Caco-2 (cell line): ENCODE results near the gene MOB1A. TPM values are rescaled to one million over a fixed set of nuclear protein-coding genes. Genes with fewer than 3 reads are reported as not detected.

Experiments
- BruUV-seq: library from RNA; stranded (reverse); fragments of 400-500 nt; replicated peaks from 2 replicates; lab custom pipeline; 2021; lab: Mats Ljungman, UMichigan
- CTCF ChIA-PET: fragments of 300-600 bp; sonication (Branson Sonifier 250); formaldehyde crosslinking; loops from one replicate; lab custom pipeline; 2022; ENCODE audit warnings: antibody characterized with exemption; lab: Charles Lee
- POLR2A ChIA-PET: fragments of 300-600 bp; sonication (Branson Sonifier 250); formaldehyde crosslinking; loops from one replicate; lab custom pipeline; 2022; ENCODE audit warnings: antibody characterized with exemption; lab: Charles Lee
- DNase-seq, 2 experiments: peaks; one replicate each; pipeline versions ENCODE4 v3.0.0 to v3.0.0-alpha.2; 2020 to 2022
- H3K27me3 ChIP-seq: replicated peaks from 2 replicates; pipeline ENCODE4 v1.6.0; 2011; ENCODE audit warnings: low read length; ENCODE audit not compliant: control insufficient read depth, insufficient read depth
- H3K36me3 ChIP-seq: 2 replicates; pipeline ENCODE4 v1.5.1; 2011; ENCODE audit warnings: low read length; ENCODE audit not compliant: control insufficient read depth, insufficient read depth
- H3K4me1 ChIP-seq: fragments of 250-450 bp; sonication (Bioruptor Pico); 2 replicates; pipeline ENCODE4 v1.5.1; 2020; ENCODE audit warnings: mild to moderate bottlenecking
- H3K4me3 ChIP-seq: 2 replicates; pipeline ENCODE4 v1.5.1; 2011; ENCODE audit warnings: low read depth, mild to moderate bottlenecking, control low read depth, low read length
- H3K9me3 ChIP-seq: fragments of 250-450 bp; sonication (Bioruptor Pico); 2 replicates; pipeline ENCODE4 v1.5.1; 2020; ENCODE audit warnings: mild to moderate bottlenecking, moderate library complexity
- H3K27ac Mint-ChIP-seq: one replicate; pipeline ENCODE4 v1.8.0; 2022; ENCODE audit warnings: mixed read lengths; ENCODE audit not compliant: unreplicated experiment
- H3K27me3 Mint-ChIP-seq: one replicate; pipeline ENCODE4 v1.8.0; 2022; ENCODE audit warnings: mixed read lengths; ENCODE audit not compliant: insufficient read depth, unreplicated experiment
- H3K36me3 Mint-ChIP-seq: one replicate; pipeline ENCODE4 v1.8.0; 2022; ENCODE audit warnings: mild to moderate bottlenecking, mixed read lengths; ENCODE audit not compliant: insufficient read depth, unreplicated experiment
- H3K4me1 Mint-ChIP-seq: one replicate; pipeline ENCODE4 v1.8.0; 2022; ENCODE audit warnings: low read depth, mixed read lengths; ENCODE audit not compliant: unreplicated experiment
- H3K4me3 Mint-ChIP-seq: one replicate; pipeline ENCODE4 v1.8.0; 2022; ENCODE audit warnings: mild to moderate bottlenecking, moderate library complexity, mixed read lengths; ENCODE audit not compliant: unreplicated experiment
- H3K9me3 Mint-ChIP-seq: one replicate; pipeline ENCODE4 v1.8.0; 2022; ENCODE audit warnings: mixed read lengths; ENCODE audit not compliant: unreplicated experiment
- intact Hi-C: fragments of 100-400 bp; cut with micrococcal nuclease; formaldehyde crosslinking; loops from one replicate; pipeline ENCODE4 v1.10.0; 2022; ENCODE audit not compliant: unreplicated experiment
- total RNA-seq: library from RNA; stranded (reverse); gene quantifications from 2 replicates; pipeline ENCODE4 v1.2.3, GENCODE V29; 2022
- TF ChIP-seq, protein P1 (sequence below), 2 experiments: fragments of 200-600 bp in 1 of 2; IDR thresholded peaks; 1 replicate in 1 of 2; 2 replicates in 1 of 2; pipeline versions ENCODE4 v1.5.1 to v1.8.0; 2011 to 2022; ENCODE audit warnings: antibody characterized with exemption in 1 of 2, control low read depth in 1 of 2, inconsistent platforms in 1 of 2, low read depth in 1 of 2, low read length in 1 of 2, mild to moderate bottlenecking in 1 of 2, moderate library complexity in 1 of 2; ENCODE audit not compliant: insufficient read depth in 1 of 2, severe bottlenecking in 1 of 2, unreplicated experiment in 1 of 2

MOB1A gene
- total RNA-seq, 1 experiment from 2014 or later = 125 TPM

DNA sequence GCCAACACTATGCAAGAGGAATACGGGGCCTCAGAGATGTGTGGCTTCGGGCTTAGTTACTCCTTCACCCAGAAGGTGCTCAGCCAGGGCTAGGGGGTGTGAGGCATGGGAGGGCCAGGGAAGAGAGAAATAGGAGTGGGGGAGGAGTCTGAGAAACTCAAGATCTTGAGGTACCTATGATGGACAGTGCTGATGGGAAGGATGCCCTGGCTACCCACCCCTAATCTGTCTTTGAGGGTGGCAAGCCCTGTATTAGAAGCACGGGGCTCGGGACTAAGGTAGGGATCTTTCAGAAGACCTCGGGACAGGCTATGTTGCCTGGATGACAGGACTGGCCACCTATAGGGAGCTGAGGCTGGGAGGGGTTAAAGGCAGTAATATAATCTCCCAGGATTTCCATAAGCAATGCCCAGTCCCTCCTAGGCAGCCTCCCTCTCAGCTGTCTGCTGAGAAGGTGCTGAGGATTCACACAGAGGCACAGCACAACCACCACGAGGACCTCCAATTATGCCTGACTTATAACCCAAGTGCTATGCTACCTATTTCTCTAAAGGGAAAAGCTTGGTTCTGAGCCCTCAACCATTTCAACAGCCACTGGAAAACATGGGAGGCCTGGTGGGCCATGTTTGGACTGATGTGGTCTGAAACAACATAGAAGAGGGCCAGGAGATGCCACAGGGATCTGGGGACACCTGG, 43.1 kb upstream of the MOB1A start:
- DNase-seq = no peak
- no TSS peak for BruUV-seq
- H3K27me3 Mint-ChIP-seq = no peaks in the 10 kb centered on the region
- H3K9me3 ChIP-seq = no peaks in the 10 kb centered on the region
- no peak overlapping the region for H3K4me3 ChIP-seq
- H3K9me3 Mint-ChIP-seq = no peaks in the 10 kb centered on the region
- H3K4me3 Mint-ChIP-seq = no peak overlapping the region
- H3K36me3 ChIP-seq = no peaks in the 10 kb centered on the region; the same call in none of the 2 replicates
- H3K27me3 ChIP-seq = no peaks in the 10 kb centered on the region
- H3K27ac Mint-ChIP-seq = no peak overlapping the region
- TF ChIP-seq, protein P1, sequence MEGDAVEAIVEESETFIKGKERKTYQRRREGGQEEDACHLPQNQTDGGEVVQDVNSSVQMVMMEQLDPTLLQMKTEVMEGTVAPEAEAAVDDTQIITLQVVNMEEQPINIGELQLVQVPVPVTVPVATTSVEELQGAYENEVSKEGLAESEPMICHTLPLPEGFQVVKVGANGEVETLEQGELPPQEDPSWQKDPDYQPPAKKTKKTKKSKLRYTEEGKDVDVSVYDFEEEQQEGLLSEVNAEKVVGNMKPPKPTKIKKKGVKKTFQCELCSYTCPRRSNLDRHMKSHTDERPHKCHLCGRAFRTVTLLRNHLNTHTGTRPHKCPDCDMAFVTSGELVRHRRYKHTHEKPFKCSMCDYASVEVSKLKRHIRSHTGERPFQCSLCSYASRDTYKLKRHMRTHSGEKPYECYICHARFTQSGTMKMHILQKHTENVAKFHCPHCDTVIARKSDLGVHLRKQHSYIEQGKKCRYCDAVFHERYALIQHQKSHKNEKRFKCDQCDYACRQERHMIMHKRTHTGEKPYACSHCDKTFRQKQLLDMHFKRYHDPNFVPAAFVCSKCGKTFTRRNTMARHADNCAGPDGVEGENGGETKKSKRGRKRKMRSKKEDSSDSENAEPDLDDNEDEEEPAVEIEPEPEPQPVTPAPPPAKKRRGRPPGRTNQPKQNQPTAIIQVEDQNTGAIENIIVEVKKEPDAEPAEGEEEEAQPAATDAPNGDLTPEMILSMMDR (IDR thresholded peaks at IDR 0.05; ENCODE audit: insufficient read depth in 1 of 2, low read depth in 1 of 2, low read length in 1 of 2, severe bottlenecking in 1 of 2, unreplicated experiment in 1 of 2) = no peak
- intact Hi-C loops = no loop called here
- no peaks in the 10 kb centered on the region for H3K4me1 ChIP-seq
- CTCF ChIA-PET = no interaction called here
- H3K4me1 Mint-ChIP-seq = peaks cover 6% of the 10 kb centered on the region
- peaks cover 99% of the 10 kb centered on the region for H3K36me3 Mint-ChIP-seq
- POLR2A ChIA-PET = no interaction called here

DNA sequence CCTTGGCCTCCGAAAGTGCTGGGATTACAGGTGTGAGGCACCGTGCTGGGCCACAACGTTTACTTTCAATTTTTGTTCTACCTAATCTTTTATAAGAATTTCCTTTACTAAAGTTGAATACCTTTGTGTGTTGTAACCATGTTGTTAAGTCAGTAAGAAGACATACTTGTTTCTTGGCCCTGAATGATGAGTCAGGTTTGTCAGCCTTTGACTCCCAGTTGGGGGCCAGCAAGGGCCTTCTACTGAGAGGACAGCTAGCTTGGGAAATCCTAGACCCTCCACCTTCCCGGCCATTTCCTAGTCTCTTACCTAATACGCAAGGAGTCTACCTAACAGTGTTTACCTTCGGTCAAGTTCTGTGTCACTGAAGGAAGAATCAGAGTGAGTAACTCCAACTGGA, 42.4 kb upstream of the MOB1A start:
- H3K27me3 ChIP-seq = no peaks in the 10 kb centered on the region
- intact Hi-C loops = no loop called here
- no peaks in the 10 kb centered on the region for H3K9me3 ChIP-seq
- H3K4me1 Mint-ChIP-seq = no peaks in the 10 kb centered on the region
- no peak overlapping the region for H3K4me3 Mint-ChIP-seq
- no peaks in the 10 kb centered on the region; the same call in none of the 2 replicates for H3K36me3 ChIP-seq
- H3K27me3 Mint-ChIP-seq = no peaks in the 10 kb centered on the region
- BruUV-seq = no TSS peak
- no peak overlapping the region for H3K27ac Mint-ChIP-seq
- TF ChIP-seq, protein P1 (IDR thresholded peaks at IDR 0.05; ENCODE audit: insufficient read depth in 1 of 2, low read depth in 1 of 2, low read length in 1 of 2, severe bottlenecking in 1 of 2, unreplicated experiment in 1 of 2) = no peak
- no peaks in the 10 kb centered on the region for H3K9me3 Mint-ChIP-seq
- DNase-seq = no peak
- no peaks in the 10 kb centered on the region for H3K4me1 ChIP-seq
- H3K4me3 ChIP-seq = no peak overlapping the region
- ChIA-PET POLR2A (no interaction called here), CTCF (no interaction called here)
- H3K36me3 Mint-ChIP-seq = peaks cover 99% of the 10 kb centered on the region

DNA sequence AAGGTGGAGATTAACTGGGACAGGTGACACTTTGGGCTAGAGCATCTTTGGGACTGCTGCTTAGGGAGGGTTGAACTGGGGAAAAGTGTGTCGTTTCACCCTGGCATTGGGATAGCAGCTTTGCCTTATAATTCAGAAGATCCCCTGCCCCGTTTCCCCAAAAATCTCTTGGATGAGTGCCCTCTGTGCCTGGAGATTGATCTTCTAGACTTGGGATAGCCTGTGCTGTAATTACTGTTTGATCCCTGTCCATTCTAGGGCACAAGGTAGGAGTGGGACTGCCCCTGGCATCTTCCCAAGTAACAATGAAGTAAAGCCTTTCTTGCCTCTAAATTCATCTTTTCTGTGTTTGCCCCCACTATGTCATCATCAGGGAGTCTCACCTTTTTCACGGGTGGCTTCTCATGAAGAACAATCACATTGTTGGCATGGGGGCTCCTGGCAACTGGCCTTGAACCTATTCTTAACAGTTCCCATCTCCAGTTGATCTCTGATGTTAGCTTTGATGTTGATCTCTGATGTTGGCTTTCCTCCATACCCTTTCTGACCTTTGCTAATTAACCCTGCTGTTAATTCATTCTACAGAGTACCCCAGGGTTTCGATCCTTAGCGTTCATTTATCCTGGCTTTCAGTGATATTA, 41.3 kb upstream of the MOB1A start:
- no peak overlapping the region for H3K4me3 ChIP-seq
- H3K27me3 ChIP-seq = no peaks in the 10 kb centered on the region
- no peaks in the 10 kb centered on the region for H3K4me1 ChIP-seq
- no peaks in the 10 kb centered on the region; the same call in none of the 2 replicates for H3K36me3 ChIP-seq
- H3K4me3 Mint-ChIP-seq = no peak overlapping the region
- no TSS peak for BruUV-seq
- ChIA-PET CTCF (no interaction called here), POLR2A (no interaction called here)
- no peaks in the 10 kb centered on the region for H3K27me3 Mint-ChIP-seq
- H3K9me3 ChIP-seq = no peaks in the 10 kb centered on the region
- DNase-seq = no peak
- H3K4me1 Mint-ChIP-seq = no peaks in the 10 kb centered on the region
- intact Hi-C loops = no loop called here
- H3K9me3 Mint-ChIP-seq = no peaks in the 10 kb centered on the region
- peaks cover 99% of the 10 kb centered on the region for H3K36me3 Mint-ChIP-seq
- H3K27ac Mint-ChIP-seq = no peak overlapping the region
- TF ChIP-seq, protein P1 (IDR thresholded peaks at IDR 0.05; ENCODE audit: insufficient read depth in 1 of 2, low read depth in 1 of 2, low read length in 1 of 2, severe bottlenecking in 1 of 2, unreplicated experiment in 1 of 2) = no peak
